H1 (cell line): Measurements from ENCODE around the gene MSH2. TPM values are rescaled to one million over a fixed set of nuclear protein-coding genes. Genes with fewer than 3 reads are reported as not detected.

Experiments
- CHD7 ChIP-seq: fragments of 300-600 bp; sonication (generic); IDR thresholded peaks from 2 replicates; pipeline ENCODE4 v1.7.1; 2012; ENCODE audit warnings: low read length, moderate library complexity, mild to moderate bottlenecking, inconsistent platforms; ENCODE audit not compliant: insufficient replicate concordance
- GTF2F1 ChIP-seq: IDR thresholded peaks from 2 replicates; pipeline ENCODE4 v1.6.1; 2012; ENCODE audit warnings: low read depth, low read length, improper control_type of control experiment, borderline replicate concordance
- NRF1 ChIP-seq: IDR thresholded peaks from 2 replicates; pipeline ENCODE4 v1.6.1; 2011; ENCODE audit warnings: mild to moderate bottlenecking, low read depth, low read length, improper control_type of control experiment
- RAD21 ChIP-seq, 2 experiments: IDR thresholded peaks in 1 of 2; conservative IDR thresholded peaks in 1 of 2; 2 replicates each; pipeline ENCODE4 v1.6.1; 2011; ENCODE audit warnings: low read depth in 2 of 2, low read length in 2 of 2, improper control_type of control experiment in 1 of 2, inconsistent platforms in 1 of 2, mild to moderate bottlenecking in 1 of 2, moderate library complexity in 1 of 2
- SUZ12 ChIP-seq: fragments of 200-600 bp; sonication (generic); IDR thresholded peaks from 2 replicates; pipeline ENCODE4 v1.6.1; 2012; ENCODE audit warnings: mild to moderate bottlenecking, inconsistent platforms, low read length, moderate library complexity, mixed read lengths
- polyA plus RNA-seq, 7 experiments: library from polyadenylated mRNA; depleted of rRNA in 3 of 7; stranded (reverse) in 5 of 7; unstranded in 2 of 7; fragments of >200 nt in 5 of 7; fragments of 200-250 nt in 2 of 7; gene quantifications; 1 replicate in 5 of 7; 2 replicates in 1 of 7; 4 replicates in 1 of 7; pipeline versions ENCODE4 v1.2.1 to v1.2.3, GENCODE V29; 2011 to 2013; ENCODE audit warnings: missing spikeins in 2 of 7, mixed read lengths in 2 of 7
- total RNA-seq: library from RNA; stranded (reverse); fragmentation: NEBNext Ultra II Directional; extraction: Animal tissue kit (Norgen Biotek cat#: 25700); gene quantifications from 2 replicates; pipeline ENCODE4 v1.2.1, GENCODE V29; 2021
- TF ChIP-seq, protein P1 (sequence below): IDR thresholded peaks from 2 replicates; pipeline ENCODE4 v1.6.1; 2012; ENCODE audit warnings: low read length, inconsistent platforms

MSH2 gene
- total and polyA plus RNA-seq, 2 of the 8 experiments (the other 6 are each of a cell fraction or from before 2014, with no cell fraction given), result 64.1 to 228 TPM

DNA sequence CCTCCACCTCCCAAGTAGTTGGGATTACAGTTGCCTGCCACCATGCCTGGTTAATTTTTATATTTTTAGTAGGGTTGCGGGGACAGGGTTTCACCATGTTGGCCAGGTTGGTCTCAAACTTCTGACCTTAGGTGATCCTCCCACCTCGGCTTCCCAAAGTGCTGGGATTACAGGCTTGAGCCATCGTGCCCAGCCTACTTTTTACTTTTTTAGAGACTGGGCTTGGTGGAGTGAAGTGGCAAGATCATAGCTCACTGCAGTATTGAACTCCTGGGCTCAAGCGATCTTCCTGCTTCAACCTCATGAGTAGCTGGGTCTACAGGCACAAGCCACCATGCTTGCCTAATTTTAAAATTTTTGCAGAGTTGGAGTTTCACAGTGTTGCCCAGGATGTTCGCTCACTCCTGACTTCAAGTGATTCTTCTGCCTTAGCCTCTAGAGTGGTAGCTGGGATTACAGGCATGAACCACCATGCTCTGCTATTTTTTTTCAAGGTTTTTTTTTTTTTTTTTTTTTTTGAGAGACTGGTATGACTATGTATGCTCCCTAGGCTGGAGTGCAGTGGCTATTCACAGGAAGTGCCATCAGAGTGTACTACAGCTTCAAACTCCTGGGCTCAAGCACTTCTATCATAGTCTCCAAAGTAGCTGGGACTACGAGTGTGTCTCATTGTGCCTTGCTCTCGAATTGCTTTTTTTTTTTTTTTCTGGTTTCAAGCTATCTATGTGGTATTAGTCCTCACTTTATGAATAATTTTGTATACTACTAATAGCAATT, 11.9 kb downstream of the MSH2 start (continued):
- no peak for TF ChIP-seq CHD7
- TF ChIP-seq GTF2F1, result no peak
- TF ChIP-seq, protein P1, sequence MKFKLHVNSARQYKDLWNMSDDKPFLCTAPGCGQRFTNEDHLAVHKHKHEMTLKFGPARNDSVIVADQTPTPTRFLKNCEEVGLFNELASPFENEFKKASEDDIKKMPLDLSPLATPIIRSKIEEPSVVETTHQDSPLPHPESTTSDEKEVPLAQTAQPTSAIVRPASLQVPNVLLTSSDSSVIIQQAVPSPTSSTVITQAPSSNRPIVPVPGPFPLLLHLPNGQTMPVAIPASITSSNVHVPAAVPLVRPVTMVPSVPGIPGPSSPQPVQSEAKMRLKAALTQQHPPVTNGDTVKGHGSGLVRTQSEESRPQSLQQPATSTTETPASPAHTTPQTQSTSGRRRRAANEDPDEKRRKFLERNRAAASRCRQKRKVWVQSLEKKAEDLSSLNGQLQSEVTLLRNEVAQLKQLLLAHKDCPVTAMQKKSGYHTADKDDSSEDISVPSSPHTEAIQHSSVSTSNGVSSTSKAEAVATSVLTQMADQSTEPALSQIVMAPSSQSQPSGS, result no peak
- no peak for TF ChIP-seq SUZ12
- TF ChIP-seq NRF1, result no peak
- no peak for TF ChIP-seq RAD21 (IDR thresholded peaks at IDR 0.05 in 1 of 2, conservative IDR thresholded peaks at IDR 0.05 in 1 of 2; ENCODE audit: low read depth in 2 of 2, low read length in 2 of 2)
